Testis (tissue), 3 donors: ENCODE data around the gene GPR42. TPM values are rescaled to one million over a fixed set of nuclear protein-coding genes. Genes with fewer than 3 reads are reported as not detected.

Experiments
- DNase-seq: peaks from one replicate; pipeline ENCODE4 v3.0.0-alpha.2; 2019
- H3K27ac ChIP-seq, 2 donors: fragments of 200-600 bp; sonication (generic); one replicate each; pipeline ENCODE4 v1.5.1; 2019
- H3K27me3 ChIP-seq: fragments of 200-600 bp; sonication (generic); one replicate; pipeline ENCODE4 v1.5.1; 2019
- H3K36me3 ChIP-seq: fragments of 200-600 bp; sonication (generic); one replicate; pipeline ENCODE4 v1.5.1; 2017; ENCODE audit warnings: low read depth; ENCODE audit errors: missing control alignments
- H3K4me1 ChIP-seq: fragments of 200-600 bp; sonication (generic); one replicate; pipeline ENCODE4 v1.5.1; 2019
- H3K4me3 ChIP-seq, 2 donors: fragments of 200-600 bp; sonication (generic); one replicate each; pipeline ENCODE4 v1.5.1; 2017 to 2019
- H3K9me3 ChIP-seq: fragments of 200-600 bp; sonication (generic); one replicate; pipeline ENCODE4 v1.5.1; 2017
- CTCF ChIP-seq, 3 experiments: fragments of 450-650 bp in 2 of 3; fragments of 200-600 bp in 1 of 3; sonication (generic) in 1 of 3; IDR thresholded peaks; one replicate each; pipeline ENCODE4 v1.5.1; 2016 to 2019; ENCODE audit warnings: antibody characterized with exemption in 3 of 3, mild to moderate bottlenecking in 2 of 3, moderate library complexity in 1 of 3
- POLR2A ChIP-seq: fragments of 450-650 bp; IDR thresholded peaks from one replicate; pipeline ENCODE4 v1.6.1; 2017; ENCODE audit warnings: antibody characterized with exemption, mild to moderate bottlenecking, moderate library complexity
- WGBS, 2 donors: methylation state at CpG; one replicate each; pipeline ENCODE4 v1.1.5; 2018; 5-methylcytosine and 5-hydroxymethylcytosine counted together
- intact Hi-C: fragments of 100-400 bp; cut with DNase I; formaldehyde crosslinking; loops from one replicate; pipeline ENCODE4 v1.15.1; 2023; ENCODE audit warnings: low total_unique reads
- polyA plus RNA-seq: library from polyadenylated mRNA; stranded (reverse); fragments of 350-450 nt; fragmentation: Illumina TruSeq; extraction: RNeasy Lipid Tissue Mini Kit (QIAGEN cat#74804); gene quantifications from one replicate; pipeline ENCODE4 v1.2.3, GENCODE V29; 2014; ENCODE audit warnings: low read depth, low replicate concordance; ENCODE audit not compliant: insufficient read depth
- total RNA-seq, 2 donors: library from RNA; depleted of rRNA; stranded (reverse); fragments of >200 nt; gene quantifications; one replicate each; pipeline ENCODE4 v1.2.3, GENCODE V29; 2016

GPR42 gene
- total and polyA plus RNA-seq, 3 donors from 2014 or later: not detected

DNA sequence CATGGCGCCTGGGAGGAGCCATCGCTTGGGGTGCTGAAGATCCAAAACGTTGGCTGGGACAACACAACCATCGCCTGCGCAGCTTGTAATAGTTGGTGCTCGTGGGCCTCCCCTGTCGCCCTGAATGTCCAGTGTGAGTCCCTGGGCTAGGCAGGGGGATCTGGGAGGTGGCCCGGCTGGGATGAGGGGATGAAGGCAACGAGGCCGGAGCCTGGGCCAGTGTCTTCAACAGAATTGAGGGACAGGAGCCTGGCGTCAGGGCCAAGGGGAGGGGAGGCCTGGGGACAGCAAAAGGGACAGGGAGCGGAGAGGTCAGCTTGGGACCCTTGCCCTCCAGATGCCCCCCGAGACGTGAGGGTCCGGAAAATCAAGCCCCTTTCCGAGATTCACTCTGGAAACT, 29.9 kb upstream of the GPR42 start:
- H3K4me3 ChIP-seq: no peak overlapping the region
- H3K4me1 ChIP-seq: no peaks in the 10 kb centered on the region
- H3K27ac ChIP-seq: no peak overlapping the region
- H3K9me3 ChIP-seq: no peaks in the 10 kb centered on the region
- DNase-seq: no peak
- no peaks in the 10 kb centered on the region for H3K36me3 ChIP-seq
- intact Hi-C loops: no loop called here
- no peak for TF ChIP-seq POLR2A
- no peak for TF ChIP-seq CTCF (IDR thresholded peaks at IDR 0.05)
- 84 to 93% methylated on average over 16 of the region's 16 CpGs for WGBS, 2 donors
- H3K27me3 ChIP-seq: no peaks in the 10 kb centered on the region

DNA sequence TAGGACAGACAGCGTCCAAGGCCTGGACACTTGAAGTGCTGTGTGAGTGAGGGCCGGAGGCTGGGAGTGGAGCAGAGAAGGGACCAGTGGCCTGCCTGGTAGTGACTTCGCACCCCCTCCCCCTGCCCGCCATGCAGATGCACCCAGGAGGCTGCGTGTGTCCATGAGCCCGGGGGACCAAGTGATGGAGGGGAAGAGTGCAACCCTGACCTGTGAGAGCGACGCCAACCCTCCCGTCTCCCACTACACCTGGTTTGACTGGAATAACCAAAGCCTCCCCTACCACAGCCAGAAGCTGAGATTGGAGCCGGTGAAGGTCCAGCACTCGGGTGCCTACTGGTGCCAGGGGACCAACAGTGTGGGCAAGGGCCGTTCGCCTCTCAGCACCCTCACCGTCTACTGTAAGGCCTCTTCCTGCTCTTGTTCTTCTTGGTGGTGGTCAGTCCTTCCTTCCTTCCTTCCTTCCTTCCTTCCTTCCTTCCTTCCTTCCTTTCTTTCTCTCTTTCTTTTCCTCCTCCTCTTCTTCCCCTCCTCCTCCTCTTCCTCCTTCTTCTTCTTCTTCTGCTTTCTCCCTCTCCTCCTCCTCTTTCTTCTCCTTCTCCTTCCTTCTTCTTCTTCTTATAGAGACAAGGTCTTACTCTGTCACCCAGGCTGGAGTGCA, 29.2 kb upstream of the GPR42 start:
- Histone ChIP-seq H3K27ac (no peak overlapping the region), H3K36me3 (no peaks in the 10 kb centered on the region), H3K4me3 (no peak overlapping the region), H3K4me1 (no peaks in the 10 kb centered on the region), H3K27me3 (no peaks in the 10 kb centered on the region), H3K9me3 (no peaks in the 10 kb centered on the region)
- TF ChIP-seq CTCF (IDR thresholded peaks at IDR 0.05): no peak
- no peak for TF ChIP-seq POLR2A
- intact Hi-C loops: no loop called here
- DNase-seq: no peak
- WGBS, 2 donors: 92 to 93% methylated on average over 5 to 14 of the region's 14 CpGs

- Histone ChIP-seq H3K4me3 (no peak overlapping the region), H3K36me3 (no peaks in the 10 kb centered on the region), H3K4me1 (no peaks in the 10 kb centered on the region), H3K27me3 (no peaks in the 10 kb centered on the region), H3K9me3 (no peaks in the 10 kb centered on the region), H3K27ac (no peak overlapping the region)
- 84 to 87% methylated on average over 5 of the region's 5 CpGs for WGBS, 2 donors
- intact Hi-C loops: no loop called here
- TF ChIP-seq POLR2A (no peak), CTCF (IDR thresholded peaks at IDR 0.05) (no peak)
- DNase-seq: no peak
These were observed 28.4 kb upstream of the GPR42 start for GRCh38 chr19:35342430-35342829.

DNA sequence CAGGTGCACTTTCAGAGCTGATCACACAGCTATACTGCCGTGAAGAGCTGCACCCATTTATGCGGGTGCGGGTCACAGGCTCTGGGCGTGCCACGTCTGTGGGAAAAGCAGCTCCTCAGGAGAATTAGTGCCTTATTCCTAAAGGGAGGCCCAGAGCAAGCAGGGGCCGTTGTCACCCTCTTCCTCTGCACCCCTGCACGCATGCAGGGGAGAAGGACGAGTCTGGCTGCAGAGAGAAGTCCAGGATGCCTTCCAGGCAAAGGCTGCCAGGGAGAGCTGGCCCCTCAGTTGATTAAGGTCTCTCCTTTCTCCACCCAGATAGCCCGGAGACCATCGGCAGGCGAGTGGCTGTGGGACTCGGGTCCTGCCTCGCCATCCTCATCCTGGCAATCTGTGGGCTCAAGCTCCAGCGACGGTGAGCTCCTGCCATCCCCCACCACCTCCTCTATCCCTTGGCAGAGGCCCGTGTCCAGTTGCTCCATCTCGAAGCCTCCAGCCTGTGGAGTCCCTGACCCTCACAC, 26.3 kb upstream of the GPR42 start:
- peak; percentile 3 for DNase-seq

More for the DNA sequence above, 26.3 kb upstream of the GPR42 start:
- H3K27me3 ChIP-seq: no peaks in the 10 kb centered on the region
- no peak overlapping the region for H3K27ac ChIP-seq
- H3K4me3 ChIP-seq: no peak overlapping the region
- no peaks in the 10 kb centered on the region for H3K36me3 ChIP-seq
- H3K4me1 ChIP-seq: peaks cover 5% of the 10 kb centered on the region
- intact Hi-C loops: no loop called here
- WGBS, 2 donors: 86 to 89% methylated on average over 15 to 17 of the region's 17 CpGs
- TF ChIP-seq POLR2A (no peak), CTCF (IDR thresholded peaks at IDR 0.05) (no peak)
- no peaks in the 10 kb centered on the region for H3K9me3 ChIP-seq
